NCI-H446 treated with DMSO at 0.1 percent for 48 hours (cell line): ENCODE measurements around the gene STK4.

Experiments used
- DNase-seq: peaks from one replicate; lab custom pipeline; 2025; lab: John Stamatoyannopoulos, UW

Gene STK4

GRCh38 chr20:44966030-44966961 is at the start of gene STK4:
TSS of gene STK4 (plus strand) at chr20:44966512. CDS start at chr20:44966569, 57 bp downstream.
- DNase-seq = peak; percentile 84

GRCh38 chr20:44916586-44916985 is 49.7 kb upstream of the STK4 start:
- DNase-seq = no peak

- DNase-seq = no peak
Observed at GRCh38 chr20:44917399-44917798, 48.9 kb upstream of the STK4 start.

- DNase-seq = no peak
Observed at GRCh38 chr20:44918342-44918741, 48.0 kb upstream of the STK4 start.

- DNase-seq = no peak
Observed at GRCh38 chr20:44918761-44919160, 47.6 kb upstream of the STK4 start.

- no peak for DNase-seq
Observed at GRCh38 chr20:44921447-44921846, 44.9 kb upstream of the STK4 start.

- no peak for DNase-seq
Observed at GRCh38 chr20:44924541-44924940, 41.8 kb upstream of the STK4 start.

GRCh38 chr20:44928595-44928994 is 37.7 kb upstream of the STK4 start:
- DNase-seq = no peak

- no peak for DNase-seq
Observed at GRCh38 chr20:44930517-44931168, 35.7 kb upstream of the STK4 start.

- no peak for DNase-seq
Observed at GRCh38 chr20:44931911-44932310, 34.4 kb upstream of the STK4 start.

GRCh38 chr20:44932916-44933315 is 33.4 kb upstream of the STK4 start:
- DNase-seq = no peak

GRCh38 chr20:44936510-44936909 is 29.8 kb upstream of the STK4 start:
- DNase-seq = no peak

GRCh38 chr20:44938637-44939036 is 27.7 kb upstream of the STK4 start:
- no peak for DNase-seq

GRCh38 chr20:44941120-44941691 is 25.1 kb upstream of the STK4 start:
- no peak for DNase-seq

GRCh38 chr20:44942264-44942973 is 23.9 kb upstream of the STK4 start:
- no peak for DNase-seq

- no peak for DNase-seq
Observed at GRCh38 chr20:44943828-44944227, 22.5 kb upstream of the STK4 start.

- no peak for DNase-seq
Observed at GRCh38 chr20:44945261-44945660, 21.1 kb upstream of the STK4 start.

GRCh38 chr20:44946271-44946852 is 19.9 kb upstream of the STK4 start:
- no peak for DNase-seq

GRCh38 chr20:44948107-44948506 is 18.2 kb upstream of the STK4 start:
- no peak for DNase-seq

GRCh38 chr20:44948513-44948912 is 17.8 kb upstream of the STK4 start:
- DNase-seq = no peak

- DNase-seq = no peak
Observed at GRCh38 chr20:44950368-44950767, 15.9 kb upstream of the STK4 start.

- no peak for DNase-seq
Observed at GRCh38 chr20:44952731-44953130, 13.6 kb upstream of the STK4 start.
